ENCODE data around the gene H2BK1. TPM values are rescaled to one million over a fixed set of nuclear protein-coding genes. Genes with fewer than 3 reads are reported as not detected.
A peak's percentile ranks its signal among the peaks of the same experiment; 100 is the strongest.

Gene H2BK1
- total and polyA plus RNA-seq, 2 of the 13 experiments (the other 11 are each of a cell fraction or from before 2014, with no cell fraction given): not detected

GRCh38 chr7:151246851-151247580 is 36.7 kb upstream of the H2BK1 start:
- intact Hi-C loops (cut with micrococcal nuclease; ENCODE audit: unreplicated experiment) (loop anchor here (5.0 to 10.0 kb wide), 2 partner anchors 105 to 162 kb away; partner anchors contain the start of genes AGAP3, FASTK and TMUB1), in situ Hi-C loops (cut with HindIII; ENCODE audit: extremely low pct_ligation_motif_present, low pct_unique_long_range_greater_than_20kb) (no loop called here)
- Histone ChIP-seq H3K79me2 (ENCODE audit: insufficient read depth, low read length) (no peaks in the 10 kb centered on the region), H3K27ac (ENCODE audit: extremely low read length, insufficient read depth, low read length) (no peak overlapping the region), H4K20me1 (ENCODE audit: insufficient read depth, low read length) (no peaks in the 10 kb centered on the region; the same call in 1 of the 2 replicates), H3K9ac (ENCODE audit: insufficient read depth, low read depth, low read length) (no peak overlapping the region), H3K4me3 (replicated peaks in 1 of 3; ENCODE audit: insufficient read depth in 1 of 3, low read depth in 2 of 3, low read length in 3 of 3) (peak overlapping the region in 1 of 3 experiments; percentile 65; a peak in 1 of 6 replicates), H3K9me3 (ENCODE audit: low read length) (no peaks in the 10 kb centered on the region), H3K4me2 (ENCODE audit: low read depth, low read length) (0 out of 2 replicates have a peak overlapping the region, but pooled peaks have one; percentile 83), H3K4me1 (ENCODE audit: insufficient read depth, low read length) (peaks cover 83% of the 10 kb centered on the region), H2AFZ (ENCODE audit: low read length) (no peak overlapping the region), H3K27me3 (ENCODE audit: control insufficient read depth in 1 of 2, insufficient read depth in 2 of 2, low read length in 2 of 2) (peaks cover 10 to 63% of the 10 kb centered on the region in 2 experiments; a peak in 4 of 5 replicates), H3K36me3 (replicated peaks in 1 of 2; ENCODE audit: control insufficient read depth in 1 of 2, insufficient read depth in 2 of 2, low read length in 2 of 2) (no peaks in the 10 kb centered on the region)
- CTCF ChIA-PET (ENCODE audit: low intra/inter-chr PET ratio, low total read pairs): no interaction called here
- POLR2A ChIA-PET: interaction anchor here (1.3 to 2.0 kb wide), 3 partner anchors 14 to 184 kb away, joined by 3 to 8 read pairs (median 4); partner anchors contain the start of genes ABCF2 and CHPF2
- BruUV-seq (replicated peaks): no TSS peak
- FAIRE-seq: no peak
- no peak for ATAC-seq
- no peak for DNase-seq (ENCODE audit: low spot score)
- 43% methylated on average over 2 of the region's 4 CpGs for WGBS (ENCODE audit: low lambda C conversion rate)
- TF ChIP-seq HOXA7 (CRISPR knock-in tag; IDR thresholded peaks at IDR 0.05): no peak
- no peak for TF ChIP-seq ZBTB10 (CRISPR knock-in tag; IDR thresholded peaks at IDR 0.05; ENCODE audit: borderline replicate concordance)
- no peak for TF ChIP-seq ZNF800 (CRISPR knock-in tag; IDR thresholded peaks at IDR 0.05)
- no peak for TF ChIP-seq ZNF503 (CRISPR knock-in tag; IDR thresholded peaks at IDR 0.05)
- no peak for TF ChIP-seq HDAC6 (IDR thresholded peaks at IDR 0.05; ENCODE audit: low read depth, low read length)
- no peak for TF ChIP-seq FOXK2 (IDR thresholded peaks at IDR 0.05)
- TF ChIP-seq ELK4 (CRISPR knock-in tag; IDR thresholded peaks at IDR 0.05; ENCODE audit: borderline replicate concordance): no peak
- TF ChIP-seq, protein P1, sequence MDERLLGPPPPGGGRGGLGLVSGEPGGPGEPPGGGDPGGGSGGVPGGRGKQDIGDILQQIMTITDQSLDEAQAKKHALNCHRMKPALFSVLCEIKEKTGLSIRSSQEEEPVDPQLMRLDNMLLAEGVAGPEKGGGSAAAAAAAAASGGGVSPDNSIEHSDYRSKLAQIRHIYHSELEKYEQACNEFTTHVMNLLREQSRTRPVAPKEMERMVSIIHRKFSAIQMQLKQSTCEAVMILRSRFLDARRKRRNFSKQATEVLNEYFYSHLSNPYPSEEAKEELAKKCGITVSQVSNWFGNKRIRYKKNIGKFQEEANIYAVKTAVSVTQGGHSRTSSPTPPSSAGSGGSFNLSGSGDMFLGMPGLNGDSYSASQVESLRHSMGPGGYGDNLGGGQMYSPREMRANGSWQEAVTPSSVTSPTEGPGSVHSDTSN (CRISPR knock-in tag; IDR thresholded peaks at IDR 0.05): no peak
- no peak for TF ChIP-seq RBM22 (optimal IDR thresholded peaks at IDR 0.05; ENCODE audit: low read length)
- TF ChIP-seq, protein P2, sequence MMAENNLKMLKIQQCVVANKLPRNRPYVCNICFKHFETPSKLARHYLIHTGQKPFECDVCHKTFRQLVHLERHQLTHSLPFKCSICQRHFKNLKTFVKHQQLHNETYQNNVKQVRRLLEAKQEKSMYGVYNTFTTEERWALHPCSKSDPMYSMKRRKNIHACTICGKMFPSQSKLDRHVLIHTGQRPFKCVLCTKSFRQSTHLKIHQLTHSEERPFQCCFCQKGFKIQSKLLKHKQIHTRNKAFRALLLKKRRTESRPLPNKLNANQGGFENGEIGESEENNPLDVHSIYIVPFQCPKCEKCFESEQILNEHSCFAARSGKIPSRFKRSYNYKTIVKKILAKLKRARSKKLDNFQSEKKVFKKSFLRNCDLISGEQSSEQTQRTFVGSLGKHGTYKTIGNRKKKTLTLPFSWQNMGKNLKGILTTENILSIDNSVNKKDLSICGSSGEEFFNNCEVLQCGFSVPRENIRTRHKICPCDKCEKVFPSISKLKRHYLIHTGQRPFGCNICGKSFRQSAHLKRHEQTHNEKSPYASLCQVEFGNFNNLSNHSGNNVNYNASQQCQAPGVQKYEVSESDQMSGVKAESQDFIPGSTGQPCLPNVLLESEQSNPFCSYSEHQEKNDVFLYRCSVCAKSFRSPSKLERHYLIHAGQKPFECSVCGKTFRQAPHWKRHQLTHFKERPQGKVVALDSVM (CRISPR knock-in tag; IDR thresholded peaks at IDR 0.05): no peak
- no peak for TF ChIP-seq RBM39 (IDR thresholded peaks at IDR 0.05; ENCODE audit: low read depth, low read length, poor library complexity, severe bottlenecking)
